Suprapubic skin (tissue), 4 donors: ENCODE measurements around the gene RALB.

ENCODE experiments used
- EP300 ChIP-seq: sonication (generic); formaldehyde crosslinking; IDR thresholded peaks from one replicate; pipeline ENCODE4 v1.6.1; 2017; ENCODE audit warnings: antibody characterized with exemption
- POLR2A ChIP-seq, 2 donors: fragments of 450-650 bp; IDR thresholded peaks; one replicate each; pipeline ENCODE4 v1.6.1; 2017; ENCODE audit warnings: antibody characterized with exemption in 2 of 2, mild to moderate bottlenecking in 2 of 2, moderate library complexity in 2 of 2
- POLR2AphosphoS5 ChIP-seq, 3 donors: sonication (generic); formaldehyde crosslinking; IDR thresholded peaks; one replicate each; pipeline ENCODE4 v1.6.1; 2017; ENCODE audit warnings: antibody characterized with exemption in 3 of 3
- TF ChIP-seq, protein P1 (sequence below), 2 donors: fragments of 200-600 bp in 1 of 2; fragments of 450-650 bp in 1 of 2; sonication (generic) in 1 of 2; IDR thresholded peaks; one replicate each; pipeline ENCODE4 v1.5.1; 2016 to 2019; ENCODE audit warnings: antibody characterized with exemption in 2 of 2, mild to moderate bottlenecking in 1 of 2, moderate library complexity in 1 of 2

DNA sequence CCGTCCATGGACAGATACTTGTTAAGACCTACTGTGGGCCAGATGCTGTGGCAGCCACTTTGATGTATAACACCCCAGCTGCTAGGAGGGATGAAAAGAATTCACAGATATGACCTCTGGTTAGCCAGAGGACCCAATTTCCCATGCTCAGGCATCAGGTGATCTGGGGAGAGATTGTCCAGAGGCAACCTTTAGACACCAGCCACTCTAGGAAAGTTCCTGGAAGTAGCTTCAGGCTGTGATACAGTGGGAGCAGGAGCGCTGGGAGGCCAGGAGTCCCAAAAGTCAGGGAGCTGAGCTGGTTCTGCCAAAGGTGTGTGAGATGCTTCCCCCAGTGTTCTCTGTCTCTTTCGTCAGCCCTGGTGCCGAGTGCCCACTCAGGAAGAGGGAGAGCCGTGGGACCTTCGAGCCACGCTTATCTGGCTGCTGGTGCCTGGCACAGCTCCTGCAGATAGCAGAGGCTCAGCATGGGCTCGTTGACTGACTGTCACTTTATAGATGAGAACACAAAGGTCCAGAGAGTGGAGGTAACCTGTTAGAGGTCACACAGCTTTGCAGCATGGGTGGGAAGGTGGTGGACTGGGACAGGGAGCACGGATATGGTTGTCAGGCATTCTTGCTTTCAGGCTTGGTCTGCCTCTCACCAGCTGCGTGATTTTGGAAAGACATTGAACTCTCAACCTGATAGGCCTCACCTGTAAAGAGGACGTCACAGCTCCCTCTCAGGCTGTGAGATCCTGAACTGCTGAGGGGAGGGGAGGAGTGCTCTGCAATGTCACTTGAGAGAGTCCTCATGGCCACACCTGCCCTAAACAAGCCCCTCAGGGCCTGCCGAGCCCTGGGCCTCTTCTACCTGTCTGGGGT lies 7.8 kb upstream of the RALB start:
- TF ChIP-seq, protein P1, sequence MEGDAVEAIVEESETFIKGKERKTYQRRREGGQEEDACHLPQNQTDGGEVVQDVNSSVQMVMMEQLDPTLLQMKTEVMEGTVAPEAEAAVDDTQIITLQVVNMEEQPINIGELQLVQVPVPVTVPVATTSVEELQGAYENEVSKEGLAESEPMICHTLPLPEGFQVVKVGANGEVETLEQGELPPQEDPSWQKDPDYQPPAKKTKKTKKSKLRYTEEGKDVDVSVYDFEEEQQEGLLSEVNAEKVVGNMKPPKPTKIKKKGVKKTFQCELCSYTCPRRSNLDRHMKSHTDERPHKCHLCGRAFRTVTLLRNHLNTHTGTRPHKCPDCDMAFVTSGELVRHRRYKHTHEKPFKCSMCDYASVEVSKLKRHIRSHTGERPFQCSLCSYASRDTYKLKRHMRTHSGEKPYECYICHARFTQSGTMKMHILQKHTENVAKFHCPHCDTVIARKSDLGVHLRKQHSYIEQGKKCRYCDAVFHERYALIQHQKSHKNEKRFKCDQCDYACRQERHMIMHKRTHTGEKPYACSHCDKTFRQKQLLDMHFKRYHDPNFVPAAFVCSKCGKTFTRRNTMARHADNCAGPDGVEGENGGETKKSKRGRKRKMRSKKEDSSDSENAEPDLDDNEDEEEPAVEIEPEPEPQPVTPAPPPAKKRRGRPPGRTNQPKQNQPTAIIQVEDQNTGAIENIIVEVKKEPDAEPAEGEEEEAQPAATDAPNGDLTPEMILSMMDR (IDR thresholded peaks at IDR 0.05), result no peak
- TF ChIP-seq POLR2AphosphoS5 (IDR thresholded peaks at IDR 0.05) (no peak), EP300 (no peak), POLR2A (IDR thresholded peaks at IDR 0.05) (no peak)
